ENCODE data around the gene GLG1.
"Not testable (repeated sequence)": the region's sequence is repeated elsewhere in the genome, so short reads cannot be mapped to it uniquely, and the experiment has no call there.

The GLG1 gene

DNA sequence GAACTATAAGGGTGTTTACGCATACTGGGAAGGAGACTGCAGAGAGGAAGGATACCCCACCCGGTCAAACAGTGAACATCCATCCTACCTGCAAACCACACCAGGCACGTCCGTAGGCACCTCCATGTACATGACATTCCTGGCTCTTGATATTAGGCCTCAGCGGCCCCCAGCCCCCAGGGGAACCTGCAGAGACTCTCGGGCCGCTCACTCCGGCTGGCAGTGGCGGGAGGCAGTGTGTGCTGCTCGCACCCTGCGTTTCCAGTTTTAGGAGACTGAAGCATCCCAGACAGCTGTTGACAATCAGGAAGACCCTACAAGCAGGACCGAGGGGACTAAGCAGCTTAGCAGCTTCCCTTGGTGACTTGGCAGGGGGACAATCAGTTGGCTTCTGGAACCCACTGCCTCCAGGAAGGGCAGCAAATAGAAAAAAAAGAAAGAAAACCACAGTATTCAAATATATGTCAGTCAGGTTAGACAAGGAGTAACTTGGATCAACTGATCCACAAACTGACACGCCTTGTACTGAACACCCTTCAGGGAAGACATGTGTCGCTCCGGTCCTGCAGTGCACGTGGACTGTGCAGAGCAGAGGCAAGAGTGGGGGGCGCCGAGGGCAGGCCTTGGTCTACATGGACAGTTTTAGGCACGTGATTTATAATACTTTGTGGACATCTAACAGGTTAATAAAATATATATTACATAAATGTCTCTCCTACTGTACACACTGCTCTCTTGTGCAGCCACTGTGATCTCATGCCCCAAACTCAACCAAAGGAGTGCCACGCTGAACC is 155.8 kb downstream of the GLG1 start:
- no peak for DNase-seq

DNA sequence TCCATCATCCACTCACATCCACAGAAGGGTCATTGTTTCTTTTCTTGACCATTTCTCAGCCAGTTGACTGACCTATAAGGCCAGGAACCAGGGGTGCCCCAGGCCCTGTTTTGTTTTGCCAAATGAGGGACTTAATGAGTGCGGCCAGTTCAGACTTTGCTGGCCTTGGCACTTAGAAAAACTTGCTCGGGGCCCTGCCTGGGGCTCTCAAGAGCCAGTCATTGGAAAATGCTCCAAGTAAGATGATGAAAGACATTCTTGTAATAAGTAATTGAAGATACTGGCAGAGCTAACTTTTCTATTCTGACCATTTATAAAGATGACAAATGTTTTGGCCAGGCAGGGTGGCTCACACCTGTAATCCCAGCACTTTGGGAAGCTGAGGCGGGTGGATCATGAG is 156.7 kb downstream of the GLG1 start:
- DNase-seq = no peak

DNA sequence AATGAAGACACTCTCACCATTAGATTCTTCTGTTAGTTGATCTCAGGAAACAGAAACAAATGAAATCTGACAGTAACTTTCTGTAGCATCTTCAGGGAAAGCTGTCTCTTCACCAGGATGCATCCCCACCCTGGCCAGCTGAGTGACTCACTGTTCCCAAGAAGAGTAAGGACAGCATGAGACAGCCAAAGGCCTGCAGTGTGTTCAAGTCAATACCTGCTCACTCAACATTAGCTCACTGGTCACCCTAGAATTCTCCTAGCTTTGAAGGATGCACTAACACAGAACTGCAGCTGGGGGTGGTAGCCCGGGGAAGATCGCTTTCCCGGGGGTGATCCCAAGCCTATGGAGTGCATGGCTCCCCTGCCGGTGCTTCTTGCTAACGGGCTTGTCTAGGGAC is 157.4 kb downstream of the GLG1 start:
- DNase-seq = no peak

DNA sequence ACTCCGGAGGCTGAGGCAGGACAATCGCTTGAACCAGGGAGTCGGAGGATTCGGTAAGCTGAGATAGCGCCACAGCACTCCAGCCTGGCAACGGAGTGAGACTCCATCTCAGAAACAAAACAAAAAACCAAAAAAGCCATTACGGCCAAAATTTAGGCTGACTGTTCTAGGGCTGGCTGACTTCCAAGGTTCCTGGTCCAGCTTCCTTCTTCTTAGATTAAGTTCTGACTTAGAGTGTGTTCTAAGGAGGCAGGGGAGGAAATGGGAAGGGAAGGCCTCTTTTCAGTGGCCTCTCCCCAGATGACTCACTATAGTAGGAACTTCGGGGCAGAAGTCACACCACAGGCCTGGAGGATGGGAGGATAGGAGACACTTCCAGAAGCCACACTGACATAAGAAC is 157.9 kb downstream of the GLG1 start:
- DNase-seq = peak in 2 of 56 donors; percentile 14 to 24

DNA sequence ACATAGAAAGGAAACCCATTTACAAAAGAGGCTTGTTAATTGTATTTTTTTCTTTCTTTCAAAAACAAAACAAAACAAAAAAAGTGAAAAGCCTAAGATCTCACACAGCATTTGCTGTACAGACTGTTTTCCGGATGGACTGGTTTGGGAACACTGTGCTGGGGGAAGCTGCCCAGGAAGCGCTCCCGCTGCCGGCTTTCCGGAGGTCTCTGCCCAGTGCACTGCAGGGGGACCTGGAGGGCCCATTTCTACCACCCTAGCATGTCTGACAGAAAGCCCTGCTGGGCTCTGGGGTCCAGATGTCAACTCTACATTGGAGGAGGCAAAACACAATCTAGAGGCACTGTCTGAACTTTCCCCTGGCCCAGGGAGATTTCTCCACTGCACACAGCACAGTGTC is 159.3 kb downstream of the GLG1 start:
- DNase-seq = no peak

DNA sequence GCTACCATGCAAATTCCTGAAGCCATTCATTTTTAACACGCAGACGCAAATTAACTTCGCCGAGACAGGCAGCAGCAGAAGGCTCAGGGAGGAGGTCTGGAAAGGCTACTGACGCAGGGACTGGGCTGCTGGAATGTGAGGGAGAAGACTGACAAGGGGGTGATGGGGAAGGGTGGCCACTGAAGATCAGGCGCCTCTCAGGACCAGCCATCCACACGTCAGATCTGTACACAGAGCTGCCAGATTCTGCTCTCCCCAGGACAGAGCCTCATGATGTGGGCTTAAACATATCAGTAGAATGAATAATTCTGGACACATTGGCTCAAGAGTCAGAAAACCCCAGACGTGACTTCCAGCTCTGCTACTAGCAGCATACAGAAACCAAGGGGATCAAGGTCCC is 160.0 kb downstream of the GLG1 start:
- no peak for DNase-seq

DNA sequence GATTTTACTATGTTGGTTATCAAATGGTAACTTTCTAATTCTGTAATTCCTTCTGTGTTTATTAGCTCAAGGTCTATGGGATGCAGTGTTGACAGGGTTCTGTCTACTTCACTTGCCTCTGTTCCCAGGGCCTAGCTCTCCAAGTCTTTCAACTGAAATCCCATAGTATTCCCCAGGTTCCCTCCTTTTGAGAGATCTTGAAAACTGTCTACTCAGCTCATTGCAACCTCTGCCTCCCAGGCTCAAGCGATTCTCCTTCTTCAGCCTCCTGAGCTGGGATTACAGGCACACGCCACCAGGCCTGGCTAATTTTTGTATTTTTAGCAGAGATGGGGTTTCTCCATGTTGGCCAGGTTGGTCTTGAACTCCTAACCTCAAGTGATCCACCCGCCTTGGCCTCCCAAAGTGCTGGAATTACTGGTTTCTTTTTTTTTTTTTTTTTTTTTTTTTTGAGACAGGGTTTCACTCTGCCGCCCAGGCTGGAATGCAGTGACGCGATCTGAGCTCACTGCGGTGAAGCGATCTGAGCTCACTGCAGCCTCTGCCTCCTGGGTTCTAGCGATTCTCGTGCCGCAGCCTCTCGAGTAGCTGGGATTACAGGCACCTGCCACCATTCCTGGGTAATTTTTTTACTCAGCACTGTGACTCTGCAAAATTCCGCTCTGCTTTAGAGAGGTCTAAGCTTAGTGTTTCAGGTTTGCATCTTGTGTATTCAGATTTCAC is 163.1 kb downstream of the GLG1 start:
- DNase-seq = not testable (repeated sequence)

DNA sequence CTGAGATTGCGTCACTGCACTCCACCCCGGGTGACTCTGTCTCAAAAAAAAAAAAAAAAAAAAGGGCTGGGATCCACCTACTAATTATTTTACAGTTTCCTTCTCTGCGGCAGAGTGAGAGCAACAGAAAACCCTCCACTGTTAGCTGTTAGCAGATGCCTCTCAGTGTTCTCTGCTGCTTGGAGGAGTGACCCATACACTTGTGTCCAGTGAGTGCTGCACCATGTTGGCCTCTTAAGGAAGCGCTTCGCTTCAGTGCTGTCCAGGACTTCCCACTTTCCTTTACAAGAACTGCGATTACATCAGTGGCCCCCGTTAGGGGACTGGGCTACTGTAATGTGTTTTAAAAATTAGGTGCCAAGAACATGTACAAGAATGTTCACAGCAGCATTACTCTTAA is 167.2 kb downstream of the GLG1 start:
- DNase-seq = no peak

DNA sequence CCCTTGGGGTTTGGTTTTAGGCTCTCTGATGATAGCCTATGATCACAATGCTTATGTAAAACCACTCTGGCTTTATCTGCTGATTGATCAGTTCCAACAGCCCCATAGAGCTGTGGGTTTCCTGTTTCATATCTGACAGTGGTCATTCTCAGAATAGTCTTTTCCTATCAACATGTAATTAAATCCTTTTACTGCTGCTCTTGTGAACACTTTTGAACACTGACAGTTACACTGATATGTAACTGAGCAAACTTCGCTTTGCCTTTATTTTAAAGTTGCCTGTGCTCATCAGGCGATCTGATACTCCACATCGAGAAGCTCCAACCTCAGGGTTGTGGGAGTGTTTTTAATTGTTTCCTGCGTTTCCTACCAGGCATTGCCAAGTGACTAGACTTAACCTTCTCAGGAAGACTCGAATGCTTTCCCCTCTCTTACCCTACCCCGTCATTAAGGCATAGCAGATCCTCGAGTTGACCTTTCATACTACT is 168.4 kb downstream of the GLG1 start:
- no peak for DNase-seq

DNA sequence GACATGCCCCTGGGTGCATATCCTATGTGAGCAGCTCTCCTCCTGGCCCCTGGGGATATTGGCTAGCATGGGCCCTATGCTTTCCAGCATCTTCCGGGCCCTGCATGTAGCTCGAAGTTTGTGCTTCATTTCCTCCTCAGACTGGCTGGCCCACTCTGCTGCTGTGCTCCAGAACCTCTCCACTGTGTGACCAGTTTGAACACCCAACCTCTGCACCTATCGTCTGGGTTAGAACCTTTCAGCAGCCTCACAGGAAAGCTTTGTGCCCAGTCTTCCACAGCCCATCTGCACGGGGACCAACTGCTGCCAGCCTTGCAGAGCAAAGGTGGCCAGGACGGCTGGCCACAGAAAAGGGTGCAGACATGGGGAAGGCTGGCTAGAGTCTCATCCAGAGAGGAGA is 175.4 kb downstream of the GLG1 start:
- no peak for DNase-seq

DNA sequence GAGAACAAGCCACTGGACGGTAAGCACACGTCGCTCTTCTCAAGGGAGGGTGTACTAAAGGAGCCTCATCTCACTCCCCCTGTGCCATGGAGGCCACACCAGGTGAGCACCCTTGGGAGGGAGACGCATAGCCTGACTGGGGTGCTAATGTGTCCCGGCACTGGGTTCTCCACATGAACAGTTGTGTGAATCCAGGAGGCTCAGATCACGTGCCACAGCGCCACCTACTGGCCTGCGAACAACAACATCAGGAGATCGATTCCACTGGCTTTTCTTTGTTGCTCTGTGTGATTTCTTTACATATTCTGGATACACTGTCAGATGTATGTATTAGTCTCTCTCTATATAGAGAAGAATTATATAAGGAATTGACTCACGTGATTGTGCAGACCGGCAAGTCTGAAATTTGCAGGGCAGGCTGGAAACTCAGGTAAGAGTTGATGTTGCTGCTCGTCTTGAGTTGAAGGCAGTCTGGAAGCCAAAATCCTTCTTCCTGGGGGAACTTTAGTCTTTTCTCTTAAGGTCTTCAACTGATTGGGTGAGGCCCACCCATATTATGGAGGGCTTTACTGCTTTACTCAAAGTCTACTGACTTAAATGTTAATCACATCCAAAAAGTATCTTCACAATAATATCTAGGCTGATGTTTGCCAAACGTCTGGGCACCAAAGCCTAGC is 176.7 kb downstream of the GLG1 start:
- peak in 28 of 56 donors; percentile 5 to 76 (median 24) for DNase-seq

DNA sequence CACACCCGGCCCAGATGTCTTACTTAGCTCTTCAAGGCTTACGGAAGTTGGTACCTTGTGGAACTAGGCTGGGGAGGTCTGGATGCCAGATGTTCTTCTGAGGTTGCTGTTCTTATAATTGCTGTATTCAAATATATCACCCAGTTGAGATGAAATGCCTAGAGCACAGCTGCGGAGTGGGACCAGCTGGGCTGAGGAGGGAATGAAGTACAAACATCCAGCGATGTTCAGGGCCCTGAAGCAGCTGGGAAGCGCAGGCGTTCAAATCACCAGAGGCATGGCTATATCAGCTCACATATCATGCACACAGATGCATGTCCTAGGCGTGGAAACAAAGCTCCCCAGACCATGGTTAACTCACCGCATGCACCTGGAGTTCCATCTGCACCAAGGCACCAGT is 178.4 kb downstream of the GLG1 start:
- DNase-seq = not testable (repeated sequence)

DNA sequence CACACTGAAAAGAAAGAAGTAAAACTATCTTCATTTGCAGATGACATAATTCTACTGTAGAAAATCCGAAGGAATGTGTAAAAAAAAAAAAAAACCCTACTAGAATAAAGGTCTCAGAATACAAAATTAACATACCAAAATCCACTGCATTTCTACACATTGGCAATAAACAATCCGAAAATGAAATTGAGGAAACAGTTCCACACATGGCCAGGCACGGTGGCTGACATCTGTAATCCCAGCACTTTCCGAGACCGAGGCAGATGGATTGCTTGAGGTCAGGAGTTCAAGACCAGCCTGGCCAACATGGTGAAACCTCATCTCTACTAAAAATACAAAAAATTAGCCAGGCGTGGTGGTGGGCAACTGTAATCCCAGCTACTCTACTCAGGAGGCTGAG is 181.2 kb downstream of the GLG1 start:
- not testable (repeated sequence) for DNase-seq

DNA sequence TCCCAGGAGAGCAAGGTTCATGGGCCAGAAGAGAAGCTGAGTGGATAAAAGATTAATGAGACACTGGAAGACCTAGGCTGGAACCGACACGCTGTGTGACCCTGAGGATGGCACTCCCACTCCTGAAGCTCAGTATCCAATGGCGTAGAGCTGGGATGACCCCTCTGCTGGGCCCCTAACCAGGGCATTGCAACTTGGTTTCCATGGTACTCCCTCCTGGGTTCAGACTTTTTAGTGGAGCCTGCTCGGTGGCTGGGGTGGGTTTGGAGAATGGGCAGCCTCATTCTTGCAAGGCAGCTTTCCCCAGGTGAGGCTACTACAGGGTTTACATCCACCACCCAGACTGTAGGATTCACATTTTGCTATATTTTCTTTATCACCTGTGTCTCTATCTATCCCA is 183.2 kb downstream of the GLG1 start:
- not testable (repeated sequence) for DNase-seq

DNA sequence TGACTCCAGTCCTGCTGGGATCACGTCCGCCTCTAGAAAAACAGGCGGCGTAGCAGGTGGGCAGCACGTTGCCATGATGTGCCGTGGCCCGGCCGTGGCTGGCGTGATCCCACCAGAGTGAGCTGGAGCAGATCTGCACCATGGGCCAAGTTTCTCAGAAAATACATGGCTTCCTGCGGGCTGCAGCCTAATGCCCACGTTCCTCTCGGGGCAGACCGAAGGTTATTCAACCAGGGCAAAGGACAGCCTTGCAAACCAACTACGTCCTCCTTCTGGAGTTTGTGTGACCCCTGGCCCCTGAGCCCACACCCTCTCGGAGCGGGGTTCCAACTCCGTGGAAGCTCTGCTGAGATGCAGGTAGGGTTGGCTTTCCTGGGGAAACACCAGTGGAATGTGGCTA is 184.8 kb downstream of the GLG1 start:
- not testable (repeated sequence) for DNase-seq

DNA sequence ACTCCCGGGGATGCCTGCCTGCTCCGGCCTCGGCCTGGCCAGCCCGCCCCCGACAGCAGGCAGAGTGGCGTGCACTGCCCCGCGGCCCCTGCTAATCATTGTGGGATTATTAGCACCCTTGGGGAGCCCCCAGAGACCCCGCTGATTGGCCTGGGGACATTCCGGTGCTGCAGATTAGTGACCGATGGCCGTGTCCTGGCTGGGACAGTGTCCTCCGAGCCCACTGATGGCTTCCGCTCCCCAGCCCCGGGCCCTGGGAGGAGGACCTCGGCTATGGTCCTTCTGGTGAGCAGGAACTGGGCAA is 185.5 kb downstream of the GLG1 start:
- DNase-seq = not testable (repeated sequence)

DNA sequence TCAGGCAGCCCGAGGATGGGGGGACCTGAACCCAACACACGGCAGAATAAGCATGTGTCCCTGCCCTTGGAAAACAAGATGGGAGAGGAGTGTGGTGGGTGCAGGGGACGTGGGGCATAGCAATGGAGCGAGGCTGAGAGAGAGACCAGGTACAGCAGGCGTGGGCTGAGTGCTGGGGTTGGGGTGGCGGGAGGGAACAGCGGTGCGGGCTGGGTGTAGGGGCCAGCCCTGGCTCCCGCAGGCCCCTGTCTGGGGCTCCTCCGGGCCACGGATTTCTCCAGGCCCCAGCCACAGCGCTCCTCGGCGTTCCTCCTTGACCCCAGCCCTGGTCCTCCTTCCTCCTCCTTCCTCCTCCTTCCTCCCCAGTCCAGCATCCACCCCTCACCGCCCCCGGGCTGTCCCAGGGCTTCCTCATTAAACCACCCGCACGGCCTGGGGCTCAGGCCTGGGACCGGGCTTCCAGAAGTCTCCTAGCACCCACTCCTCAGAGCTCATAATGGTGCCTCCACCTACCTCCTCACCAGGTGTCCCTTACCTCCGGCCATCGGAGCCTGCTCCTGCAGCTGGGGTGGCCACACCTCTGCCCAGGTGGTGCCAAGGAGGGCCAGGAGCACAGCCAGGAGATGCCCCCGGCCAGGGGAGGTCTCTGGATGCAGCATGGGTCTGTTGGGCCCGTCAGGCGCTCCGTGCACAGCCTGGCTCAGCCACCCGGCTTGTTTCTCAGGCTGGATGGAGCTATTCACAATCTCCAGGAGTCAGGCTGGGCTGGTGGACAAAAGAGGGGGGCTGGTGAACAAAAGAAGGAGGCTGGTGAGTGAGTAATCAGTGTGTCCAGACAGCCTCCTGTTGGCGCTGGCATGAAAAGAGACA is 186.1 kb downstream of the GLG1 start, which contains the start of gene CLEC18B:
Gene CLEC18B (minus strand): TSS at position 867 of the 870 bp plus-strand sequence. CDS start 208 bp downstream, at position 659.
- DNase-seq = peak in 6 of 56 donors; percentile 1 to 44 (median 20)

DNA sequence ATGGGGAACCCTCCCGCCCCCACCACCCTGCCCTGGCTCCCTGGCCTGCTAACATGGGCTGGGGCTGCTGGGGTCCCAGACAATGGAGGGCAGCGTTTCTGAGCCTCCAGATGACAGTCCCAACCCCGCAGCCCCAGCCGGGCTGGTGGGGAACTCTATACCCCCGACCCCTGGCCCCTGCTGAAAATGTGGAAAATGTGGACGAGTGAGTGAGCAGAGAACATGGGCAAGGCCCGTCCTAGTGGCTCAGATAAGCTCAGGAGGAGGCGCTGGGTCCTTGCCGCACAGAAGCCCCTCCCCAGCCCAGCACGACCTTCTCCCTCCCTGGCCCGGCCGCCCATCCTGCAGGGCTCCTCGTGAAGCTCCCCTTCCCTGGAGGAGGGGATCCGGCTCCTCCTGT is 187.1 kb downstream of the GLG1 start:
- not testable (repeated sequence) for DNase-seq

DNA sequence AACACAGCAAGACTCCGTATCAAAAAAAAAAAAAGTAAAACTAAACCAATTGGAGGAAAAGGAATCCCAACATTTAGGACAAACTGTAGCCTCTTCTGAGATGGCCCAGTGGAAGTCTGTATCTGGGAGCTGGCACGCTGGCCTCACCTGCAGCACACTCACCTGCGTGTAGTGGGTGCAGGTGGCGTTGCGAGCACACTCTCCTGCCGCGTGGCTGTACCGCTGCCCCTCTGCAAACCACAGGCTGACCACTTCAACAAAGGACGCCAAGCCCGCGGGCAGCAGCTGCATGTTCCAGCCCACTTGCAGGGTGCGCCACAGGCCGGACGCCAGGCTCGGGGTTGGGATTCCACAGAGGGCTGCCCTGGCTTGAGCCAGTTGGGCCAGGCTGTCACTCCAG is 189.0 kb downstream of the GLG1 start:
- DNase-seq = not testable (repeated sequence)

DNA sequence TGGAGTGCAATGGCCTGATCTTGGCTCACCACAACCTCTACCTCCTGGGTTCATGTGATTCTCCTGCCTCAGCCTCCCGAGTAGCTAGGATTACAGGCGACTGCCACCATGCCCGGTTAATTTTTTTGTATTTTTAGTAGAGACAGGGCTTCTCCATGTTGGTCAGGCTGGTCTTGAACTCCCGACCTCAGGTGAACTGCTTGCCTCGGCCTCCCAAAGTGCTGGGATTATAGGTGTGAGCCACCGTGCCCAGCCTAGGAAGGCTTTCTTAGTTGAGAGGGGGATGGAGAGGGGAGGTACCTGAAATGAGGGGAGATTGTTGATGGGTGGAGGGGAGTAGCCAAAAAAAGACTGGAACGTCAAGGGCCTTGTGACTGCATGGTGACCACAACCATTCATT is 193.0 kb downstream of the GLG1 start:
- DNase-seq = not testable (repeated sequence)

DNA sequence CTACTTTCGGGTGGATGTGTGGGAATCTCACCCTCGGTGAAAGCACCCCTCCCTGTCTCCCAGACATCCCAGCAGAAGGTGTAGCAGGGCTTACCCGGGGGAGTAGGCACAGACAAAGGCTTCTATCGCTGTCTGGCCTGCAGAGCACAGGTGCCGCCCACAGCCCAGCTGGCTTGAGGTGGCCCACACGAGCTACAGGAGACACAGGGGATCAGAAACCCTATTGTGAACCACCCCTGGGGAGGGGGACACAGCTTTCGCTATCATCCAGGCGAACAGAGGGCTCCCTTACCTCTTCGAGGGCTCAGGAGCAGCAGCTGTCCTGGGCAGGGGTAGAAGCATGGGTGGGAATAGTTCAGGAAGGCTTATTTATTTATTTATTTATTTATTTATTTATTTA is 193.4 kb downstream of the GLG1 start:
- DNase-seq = not testable (repeated sequence)
